Endothelial cell of umbilical vein (primary cell): ENCODE data around the gene FAM9A. TPM values are rescaled to one million over a fixed set of nuclear protein-coding genes. Genes with fewer than 3 reads are reported as not detected.

ENCODE experiments used
- BruUV-seq: library from RNA; stranded (reverse); fragments of 400-500 nt; replicated peaks from 2 replicates; lab custom pipeline; 2021; lab: Mats Ljungman, UMichigan
- CTCF ChIA-PET: fragments of 300-600, 350-600 bp; sonication (Branson Sonifier 250); formaldehyde crosslinking; loops from one replicate; lab custom pipeline; 2021; ENCODE audit warnings: antibody characterized with exemption, inconsistent platforms; lab: Charles Lee
- POLR2A ChIA-PET: fragments of 300-600, 350-600 bp; sonication (Branson Sonifier 250); formaldehyde crosslinking; loops from one replicate; lab custom pipeline; 2021; ENCODE audit warnings: antibody characterized with exemption, inconsistent platforms; lab: Charles Lee
- DNase-seq: peaks from one replicate; pipeline ENCODE4 v3.0.0-alpha.2; 2011; ENCODE audit warnings: low read depth, low spot score
- FAIRE-seq: peaks from 2 replicates; lab custom pipeline; 2011; peaks lifted over from hg19 to GRCh38; lab: Jason Lieb, UNC
- H2AFZ ChIP-seq: 2 replicates; pipeline ENCODE4 v1.6.0; 2012; ENCODE audit warnings: low read depth, low read length, control low read depth, inconsistent platforms
- H3K27ac ChIP-seq: 2 replicates; pipeline ENCODE4 v1.5.1; 2011; ENCODE audit warnings: low read depth, mild to moderate bottlenecking, control low read depth, low read length, moderate library complexity; ENCODE audit not compliant: insufficient read depth
- H3K27me3 ChIP-seq, 2 experiments: 2 replicates each; pipeline versions ENCODE4 v1.6.0 to v1.6.1; 2011; ENCODE audit warnings: low read length in 2 of 2, mixed read lengths in 1 of 2; ENCODE audit not compliant: control insufficient read depth in 2 of 2, insufficient read depth in 2 of 2
- H3K36me3 ChIP-seq, 2 experiments: 2 replicates in 1 of 2; 3 replicates in 1 of 2; pipeline ENCODE4 v1.5.1; 2011; ENCODE audit warnings: low read length in 2 of 2, mild to moderate bottlenecking in 1 of 2, moderate library complexity in 1 of 2; ENCODE audit not compliant: control insufficient read depth in 2 of 2, insufficient read depth in 2 of 2; ENCODE audit errors: extremely low read depth in 1 of 2
- H3K4me1 ChIP-seq: 3 replicates; pipeline ENCODE4 v1.5.1; 2011; ENCODE audit warnings: mild to moderate bottlenecking, low read length; ENCODE audit not compliant: control insufficient read depth, insufficient read depth; ENCODE audit errors: extremely low read depth
- H3K4me2 ChIP-seq: 2 replicates; pipeline ENCODE4 v1.6.1; 2011; ENCODE audit warnings: low read length, control low read depth, mixed read lengths; ENCODE audit not compliant: insufficient read depth
- H3K4me3 ChIP-seq, 3 experiments: fragments of 200-600 bp in 1 of 3; sonication (generic), shearing (Covaris generic) in 1 of 3; replicated peaks in 1 of 3; 2 replicates each; pipeline ENCODE4 v1.5.1; 2011 to 2016; ENCODE audit warnings: control low read depth in 3 of 3, low read length in 3 of 3, mild to moderate bottlenecking in 2 of 3, inconsistent platforms in 1 of 3, low read depth in 1 of 3, moderate library complexity in 1 of 3; ENCODE audit not compliant: insufficient read depth in 1 of 3
- H3K79me2 ChIP-seq: 2 replicates; pipeline ENCODE4 v1.6.0; 2012; ENCODE audit warnings: low read length, inconsistent platforms; ENCODE audit not compliant: control insufficient read depth, insufficient read depth
- H3K9ac ChIP-seq: replicated peaks from 2 replicates; pipeline ENCODE3; 2011; ENCODE audit warnings: low read length, control low read depth; ENCODE audit not compliant: insufficient read depth; ENCODE audit errors: extremely low read depth
- H3K9me1 ChIP-seq: replicated peaks from 3 replicates; pipeline ENCODE4 v1.6.0; 2011; ENCODE audit warnings: mild to moderate bottlenecking, low read length; ENCODE audit not compliant: control insufficient read depth, insufficient read depth; ENCODE audit errors: extremely low read depth
- H3K9me3 ChIP-seq: replicated peaks from 2 replicates; pipeline ENCODE4 v1.5.1; 2012; ENCODE audit warnings: low read length, inconsistent platforms; ENCODE audit not compliant: control insufficient read depth, insufficient read depth
- H4K20me1 ChIP-seq: replicated peaks from 2 replicates; pipeline ENCODE3; 2011; ENCODE audit warnings: mild to moderate bottlenecking, low read length; ENCODE audit not compliant: control insufficient read depth, insufficient read depth; ENCODE audit errors: extremely low read depth
- CTCF ChIP-seq, 2 donors: IDR thresholded peaks; 1 replicate in 1 of 2; 2 replicates in 1 of 2; pipeline ENCODE4 v1.5.1; 2011; ENCODE audit warnings: low read length in 2 of 2, mild to moderate bottlenecking in 2 of 2, moderate library complexity in 2 of 2, control low read depth in 1 of 2, inconsistent platforms in 1 of 2, low read depth in 1 of 2; ENCODE audit not compliant: insufficient read depth in 1 of 2; ENCODE audit errors: extremely low read depth in 1 of 2
- EZH2 ChIP-seq: IDR thresholded peaks from 2 replicates; pipeline ENCODE4 v1.6.1; 2012; ENCODE audit warnings: borderline replicate concordance, low read depth, mild to moderate bottlenecking, moderate library complexity, low read length, inconsistent platforms; ENCODE audit not compliant: severe bottlenecking
- FOS ChIP-seq: IDR thresholded peaks from 2 replicates; pipeline ENCODE4 v1.6.1; 2011; ENCODE audit warnings: mild to moderate bottlenecking, low read length, moderate library complexity, borderline replicate concordance; ENCODE audit not compliant: insufficient read depth
- GATA2 ChIP-seq: IDR thresholded peaks from 2 replicates; pipeline ENCODE4 v1.7.0; 2011; ENCODE audit warnings: low read depth, mild to moderate bottlenecking, moderate library complexity, mixed read lengths, low read length; ENCODE audit not compliant: insufficient read length, insufficient read depth
- POLR2A ChIP-seq: IDR thresholded peaks from 2 replicates; pipeline ENCODE4 v1.6.1; 2012; ENCODE audit warnings: low read depth, mild to moderate bottlenecking, control low read depth, low read length
- POLR2AphosphoS5 ChIP-seq: IDR thresholded peaks from 2 replicates; pipeline ENCODE4 v1.6.1; 2012; ENCODE audit warnings: low read depth, mild to moderate bottlenecking, control low read depth, low read length, moderate library complexity; ENCODE audit not compliant: insufficient read depth
- dilution Hi-C: fragments of 300-500 bp; cut with MboI; formaldehyde crosslinking; loops from one replicate; pipeline ENCODE4 v1.15.0; 2019; ENCODE audit warnings: low sequenced_read_pairs; ENCODE audit not compliant: extremely low pct_ligation_motif_present
- intact Hi-C: fragments of 100-400 bp; cut with micrococcal nuclease; formaldehyde crosslinking; loops from one replicate; pipeline ENCODE4 v1.10.0; 2022
- polyA plus RNA-seq, 4 experiments: library from polyadenylated mRNA; depleted of rRNA in 3 of 4; stranded (reverse) in 3 of 4; unstranded in 1 of 4; fragments of >200 nt; gene quantifications; 2 replicates each; pipeline versions ENCODE4 v1.2.1 to v1.2.3, GENCODE V29; 2011 to 2012; ENCODE audit warnings: missing spikeins in 1 of 4
- total RNA-seq: library from RNA; stranded (reverse); gene quantifications from 2 replicates; pipeline ENCODE4 v1.2.3, GENCODE V29; 2021

FAM9A gene
- total and polyA plus RNA-seq, 2 donors (not counting 3 experiments of a cell fraction or from before 2014, with no cell fraction given): not detected

GRCh38 chrX:8848441-8848840 lies 47.3 kb upstream of the FAM9A start:
- dilution Hi-C loops: no loop called here
- no TSS peak for BruUV-seq
- TF ChIP-seq POLR2A (no peak), CTCF (IDR thresholded peaks at IDR 0.05; ENCODE audit: extremely low read depth in 1 of 2, insufficient read depth in 1 of 2, low read depth in 1 of 2, low read length in 2 of 2) (no peak)

GRCh38 chrX:8847360-8847759 lies 46.2 kb upstream of the FAM9A start:
- intact Hi-C loops: no loop called here
- no peak overlapping the region for H2AFZ ChIP-seq
- BruUV-seq: no TSS peak
- no peaks in the 10 kb centered on the region for H3K36me3 ChIP-seq
- no peaks in the 10 kb centered on the region for H3K9me3 ChIP-seq
- no peak overlapping the region for H3K4me3 ChIP-seq
- CTCF ChIA-PET: no interaction called here
- H3K27me3 ChIP-seq: no peaks in the 10 kb centered on the region
- POLR2A ChIA-PET: no interaction called here
- DNase-seq (no peak), FAIRE-seq (no peak)
- no peak for TF ChIP-seq FOS
- no peak for TF ChIP-seq EZH2
- no peak for TF ChIP-seq GATA2
- no peak for TF ChIP-seq POLR2A
- no peak for TF ChIP-seq POLR2AphosphoS5
- no peak overlapping the region for H3K27ac ChIP-seq
- H3K9ac ChIP-seq: no peak overlapping the region
- H4K20me1 ChIP-seq: no peaks in the 10 kb centered on the region
- dilution Hi-C loops: no loop called here
- no peaks in the 10 kb centered on the region for H3K4me1 ChIP-seq
- H3K9me1 ChIP-seq: no peaks in the 10 kb centered on the region
- no peak overlapping the region for H3K4me2 ChIP-seq
- H3K79me2 ChIP-seq: no peaks in the 10 kb centered on the region

More at GRCh38 chrX:8848441-8848840, 47.3 kb upstream of the FAM9A start:
- Histone ChIP-seq H3K36me3 (no peaks in the 10 kb centered on the region), H3K27ac (no peak overlapping the region), H3K4me3 (no peak overlapping the region), H3K9ac (no peak overlapping the region), H3K79me2 (no peaks in the 10 kb centered on the region), H3K9me3 (no peaks in the 10 kb centered on the region), H3K9me1 (no peaks in the 10 kb centered on the region), H3K4me1 (no peaks in the 10 kb centered on the region), H4K20me1 (no peaks in the 10 kb centered on the region), H3K27me3 (no peaks in the 10 kb centered on the region), H3K4me2 (no peak overlapping the region), H2AFZ (no peak overlapping the region)
- DNase-seq (no peak), FAIRE-seq (no peak)
- intact Hi-C loops: no loop called here
- POLR2A ChIA-PET: no interaction called here
- CTCF ChIA-PET: interaction anchor here (1.1 kb wide), 1 partner anchor 9 kb away, joined by 3 read pairs; no protein-coding TSS in a partner anchor
